Endothelial cell (in vitro differentiated cells): Measurements from ENCODE around the gene ZAP70. TPM values are rescaled to one million over a fixed set of nuclear protein-coding genes. Genes with fewer than 3 reads are reported as not detected.

Experiments used
- DNase-seq: peaks from one replicate; pipeline ENCODE4 v3.0.0; 2021; ENCODE audit warnings: low spot score
- H3K27ac Mint-ChIP-seq: one replicate; pipeline ENCODE4 v1.8.0; 2021; ENCODE audit warnings: mixed read lengths, inconsistent platforms; ENCODE audit not compliant: unreplicated experiment
- H3K27me3 Mint-ChIP-seq: one replicate; pipeline ENCODE4 v1.8.0; 2021; ENCODE audit warnings: mild to moderate bottlenecking, moderate library complexity, mixed read lengths, inconsistent platforms; ENCODE audit not compliant: unreplicated experiment
- H3K36me3 Mint-ChIP-seq: one replicate; pipeline ENCODE4 v1.8.0; 2021; ENCODE audit warnings: mild to moderate bottlenecking, low read depth, mixed read lengths, inconsistent platforms; ENCODE audit not compliant: unreplicated experiment
- H3K4me1 Mint-ChIP-seq: one replicate; pipeline ENCODE4 v1.8.0; 2021; ENCODE audit warnings: mild to moderate bottlenecking, mixed read lengths, inconsistent platforms; ENCODE audit not compliant: unreplicated experiment
- H3K4me3 Mint-ChIP-seq: one replicate; pipeline ENCODE4 v1.8.0; 2021; ENCODE audit warnings: mild to moderate bottlenecking, mixed read lengths, inconsistent platforms; ENCODE audit not compliant: unreplicated experiment
- H3K9me3 Mint-ChIP-seq: one replicate; pipeline ENCODE4 v1.8.0; 2021; ENCODE audit warnings: mixed read lengths, inconsistent platforms; ENCODE audit not compliant: unreplicated experiment
- CTCF ChIP-seq: fragments of 200-600 bp; sonication (generic); IDR thresholded peaks from one replicate; pipeline ENCODE4 v1.5.0; 2021; ENCODE audit warnings: antibody characterized with exemption; ENCODE audit not compliant: unreplicated experiment
- total RNA-seq: library from RNA; stranded (reverse); fragmentation: NEBNext Ultra II Directional; extraction: Animal tissue kit (Norgen Biotek cat#: 25700); gene quantifications from one replicate; pipeline ENCODE4 v1.2.1, GENCODE V29; 2021; ENCODE audit not compliant: unreplicated experiment

ZAP70 gene
- total RNA-seq, 1 donor from 2014 or later, result 93.4 TPM

- Mint-ChIP-seq H3K4me1 (peaks cover 36% of the 10 kb centered on the region), H3K9me3 (no peaks in the 10 kb centered on the region), H3K27ac (peak overlapping the region; percentile 6), H3K27me3 (peaks cover 5% of the 10 kb centered on the region), H3K4me3 (no peak overlapping the region), H3K36me3 (peaks cover 4% of the 10 kb centered on the region)
- TF ChIP-seq CTCF, result no peak
- no peak for DNase-seq
Measured at GRCh38 chr2:97719362-97720155, 6.2 kb downstream of the ZAP70 start.

DNA sequence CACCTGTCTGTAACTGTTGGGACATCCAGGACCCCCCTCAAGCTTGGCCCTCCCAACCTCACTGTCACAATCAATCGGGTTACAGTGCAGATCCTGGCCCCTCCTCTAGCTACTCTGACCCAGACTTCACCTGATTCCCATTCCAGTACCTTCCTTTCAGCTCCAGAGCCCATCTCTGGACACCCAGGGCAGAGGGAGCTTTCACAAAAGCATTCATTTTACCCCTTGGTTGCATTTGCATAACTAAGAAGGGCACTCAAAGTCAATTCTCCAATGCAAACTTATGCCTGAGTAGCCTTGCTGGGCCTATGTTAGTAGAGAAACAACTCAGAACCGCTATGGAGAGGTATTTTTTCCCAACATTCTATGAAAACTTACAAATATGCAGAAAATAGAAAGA is 7.4 kb downstream of the ZAP70 start:
- Mint-ChIP-seq H3K9me3 (no peaks in the 10 kb centered on the region), H3K27me3 (peaks cover 6% of the 10 kb centered on the region), H3K36me3 (peaks cover 11% of the 10 kb centered on the region), H3K4me1 (peaks cover 31% of the 10 kb centered on the region), H3K4me3 (no peak overlapping the region), H3K27ac (no peak overlapping the region)
- no peak for TF ChIP-seq CTCF
- DNase-seq, result no peak

DNA sequence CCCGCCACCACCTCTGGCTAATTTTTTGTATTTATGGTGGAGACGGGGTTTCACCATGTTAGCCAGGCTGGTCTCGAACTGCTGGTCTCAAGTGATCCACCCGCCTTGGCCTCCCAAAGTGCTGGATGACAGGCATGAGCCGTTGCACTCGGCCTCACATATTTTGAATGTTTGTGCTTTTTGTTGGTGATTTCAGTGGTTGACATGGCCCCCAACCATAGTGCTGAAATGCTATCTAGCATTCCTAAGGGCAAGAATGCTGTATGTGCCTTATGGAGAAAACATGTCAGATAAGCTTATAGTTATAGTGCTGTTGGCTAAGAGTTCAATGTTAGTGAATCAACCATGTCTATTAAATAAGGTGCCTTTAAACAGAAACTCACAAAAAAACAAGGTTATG is 8.9 kb downstream of the ZAP70 start:
- no peak for DNase-seq
- TF ChIP-seq CTCF, result no peak
- H3K36me3 Mint-ChIP-seq, result peaks cover 12% of the 10 kb centered on the region
- H3K4me1 Mint-ChIP-seq, result peaks cover 30% of the 10 kb centered on the region
- H3K27ac Mint-ChIP-seq, result no peak overlapping the region
- no peaks in the 10 kb centered on the region for H3K9me3 Mint-ChIP-seq
- H3K4me3 Mint-ChIP-seq, result no peak overlapping the region
- H3K27me3 Mint-ChIP-seq, result peaks cover 2% of the 10 kb centered on the region

GRCh38 chr2:97723156-97724072 is 10.0 kb downstream of the ZAP70 start:
- Mint-ChIP-seq H3K4me1 (peaks cover 29% of the 10 kb centered on the region), H3K36me3 (peaks cover 23% of the 10 kb centered on the region), H3K4me3 (no peak overlapping the region), H3K9me3 (no peaks in the 10 kb centered on the region), H3K27me3 (peaks cover 2% of the 10 kb centered on the region), H3K27ac (no peak overlapping the region)
- no peak for DNase-seq
- TF ChIP-seq CTCF, result no peak

DNA sequence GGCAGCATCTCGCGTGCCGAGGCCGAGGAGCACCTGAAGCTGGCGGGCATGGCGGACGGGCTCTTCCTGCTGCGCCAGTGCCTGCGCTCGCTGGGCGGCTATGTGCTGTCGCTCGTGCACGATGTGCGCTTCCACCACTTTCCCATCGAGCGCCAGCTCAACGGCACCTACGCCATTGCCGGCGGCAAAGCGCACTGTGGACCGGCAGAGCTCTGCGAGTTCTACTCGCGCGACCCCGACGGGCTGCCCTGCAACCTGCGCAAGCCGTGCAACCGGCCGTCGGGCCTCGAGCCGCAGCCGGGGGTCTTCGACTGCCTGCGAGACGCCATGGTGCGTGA is 10.7 kb downstream of the ZAP70 start:
- peaks cover 3% of the 10 kb centered on the region for H3K27me3 Mint-ChIP-seq
- H3K4me1 Mint-ChIP-seq, result peaks cover 23% of the 10 kb centered on the region
- H3K36me3 Mint-ChIP-seq, result peaks cover 24% of the 10 kb centered on the region
- H3K27ac Mint-ChIP-seq, result no peak overlapping the region
- DNase-seq, result no peak
- no peak overlapping the region for H3K4me3 Mint-ChIP-seq
- no peaks in the 10 kb centered on the region for H3K9me3 Mint-ChIP-seq
- TF ChIP-seq CTCF, result no peak
